HG03139 (cell line): Measurements from ENCODE around the gene CNTLN.
"Not testable (repeated sequence)": the region's sequence is repeated elsewhere in the genome, so short reads cannot be mapped to it uniquely, and the experiment has no call there.

Experiments used
- ATAC-seq: cut with Tn5 transposase; IDR thresholded peaks from one replicate; pipeline ENCODE4 v1.9.1; 2021; ENCODE audit not compliant: unreplicated experiment

The CNTLN gene

DNA sequence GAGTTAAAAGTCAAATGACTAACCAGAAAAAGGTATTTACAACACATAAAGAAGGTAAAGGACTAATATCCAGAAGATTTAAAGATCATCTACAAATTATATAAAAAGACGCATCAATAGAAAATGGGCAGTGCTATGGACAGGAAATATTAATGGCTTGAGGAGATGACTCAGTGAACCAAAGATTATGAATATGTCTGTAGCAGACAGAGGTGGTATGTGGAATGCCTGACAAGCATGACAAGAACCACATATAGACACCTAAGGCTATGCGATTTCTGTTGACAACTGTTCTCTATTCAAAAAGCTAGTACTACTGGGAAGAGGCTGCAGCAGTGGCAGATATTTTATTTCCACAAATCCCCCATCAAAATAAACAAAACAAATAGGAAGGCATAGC, 267.0 kb downstream of the CNTLN start:
- ATAC-seq = no peak

DNA sequence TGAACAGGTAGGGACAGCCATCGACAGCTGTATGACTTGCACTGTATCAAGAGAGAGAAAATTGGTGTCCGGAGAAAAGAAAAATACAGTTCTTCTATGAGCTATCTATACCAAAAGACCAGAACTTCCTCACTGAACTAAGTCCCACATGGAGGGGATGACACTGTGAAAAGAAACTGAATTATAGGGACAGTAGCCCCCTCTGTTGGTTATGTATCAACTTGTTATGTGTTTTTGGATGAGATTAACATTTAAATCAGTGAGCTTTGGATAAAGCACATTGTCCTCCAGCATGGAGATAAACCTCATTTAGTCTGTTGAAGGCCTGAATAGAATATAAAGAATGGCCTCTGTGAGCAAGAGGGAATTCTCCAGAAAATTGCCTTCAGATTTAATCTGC, 267.5 kb downstream of the CNTLN start:
- no peak for ATAC-seq

DNA sequence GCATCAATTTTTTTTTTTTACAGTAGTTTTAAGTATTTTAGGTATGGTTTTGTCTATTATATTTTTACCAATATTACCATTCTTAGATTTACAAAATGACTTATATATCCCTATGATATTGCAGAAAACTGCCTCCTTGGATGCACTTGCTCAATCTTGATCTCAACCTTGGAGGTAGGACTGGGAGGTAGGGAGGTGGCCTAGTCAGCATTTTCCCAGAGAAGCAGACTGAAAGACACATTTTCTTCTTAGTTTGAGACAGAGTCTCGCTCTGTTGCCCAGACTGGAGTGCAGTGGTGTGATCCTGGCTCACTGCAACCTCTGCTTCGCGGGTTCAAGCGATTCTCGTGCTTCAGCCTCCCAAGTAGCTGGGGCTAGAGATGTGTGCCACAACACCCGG, 268.7 kb downstream of the CNTLN start:
- ATAC-seq = no peak

DNA sequence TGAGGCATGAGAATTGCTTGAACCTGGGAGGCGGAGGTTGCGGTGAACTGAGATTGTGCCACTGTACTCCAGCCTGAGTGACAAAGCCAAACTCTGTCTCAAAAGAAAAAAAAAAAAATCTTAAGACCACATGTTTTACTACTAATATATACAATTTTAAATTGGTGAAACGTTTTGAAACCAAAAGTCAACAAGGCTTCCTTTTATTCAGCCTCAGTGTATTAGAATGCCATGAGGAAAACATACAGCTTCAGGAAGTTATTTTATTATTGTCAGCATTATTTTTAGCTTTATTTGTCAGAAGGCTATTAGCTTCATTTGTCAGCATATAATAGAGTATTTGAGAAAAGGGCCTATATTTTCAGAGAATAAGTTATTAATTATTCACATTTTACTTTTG, 280.1 kb downstream of the CNTLN start:
- no peak for ATAC-seq

DNA sequence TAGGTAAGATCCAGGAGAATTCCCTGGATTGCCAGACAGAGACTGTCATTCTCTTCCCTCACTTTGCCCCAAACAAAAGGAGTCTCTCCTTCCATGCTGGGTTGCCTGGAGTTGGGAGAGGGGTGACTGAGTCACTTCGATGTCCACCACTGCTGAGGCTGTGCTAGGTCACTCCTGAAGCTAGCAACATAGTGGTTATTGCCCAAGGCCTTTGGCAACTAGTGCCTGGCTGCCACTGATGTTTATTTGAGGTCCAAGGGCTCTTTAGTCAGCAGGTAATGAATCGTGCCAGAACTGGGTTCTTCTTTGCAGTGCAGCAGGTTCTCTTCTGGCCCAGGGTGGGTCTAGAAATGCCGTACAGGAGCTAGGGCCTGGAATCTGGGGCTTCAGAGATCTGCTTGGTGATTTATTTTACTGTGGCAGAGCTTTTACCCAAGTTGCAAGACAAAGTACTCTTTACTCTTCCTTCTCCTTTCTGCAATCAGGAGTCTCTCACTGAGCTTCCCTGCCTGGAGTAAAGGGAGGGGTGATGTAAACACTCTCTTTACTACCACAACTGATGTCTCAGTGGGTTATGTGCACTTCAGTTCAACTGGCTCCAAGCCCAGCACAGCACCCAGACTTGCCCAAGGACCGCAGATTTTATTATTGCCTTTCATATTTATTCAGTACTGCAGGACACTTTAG, 288.3 kb downstream of the CNTLN start:
- ATAC-seq = no peak

DNA sequence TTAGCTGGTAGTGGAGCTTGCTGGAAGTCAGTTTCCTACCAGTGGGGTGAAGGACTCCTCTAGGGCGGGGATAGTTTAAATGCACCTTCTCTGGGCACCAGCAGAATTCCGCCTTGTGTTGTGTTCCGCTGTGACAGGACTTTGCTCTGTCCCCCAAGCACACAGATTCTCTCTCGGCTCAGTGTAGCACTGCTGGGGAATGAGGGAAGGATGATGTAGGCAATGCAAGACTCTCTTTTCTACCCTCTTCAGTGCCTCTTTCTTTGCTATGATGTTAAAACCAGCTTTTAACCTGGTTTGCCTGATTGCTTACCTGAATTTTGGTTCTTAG, 288.8 kb downstream of the CNTLN start:
- ATAC-seq = no peak

DNA sequence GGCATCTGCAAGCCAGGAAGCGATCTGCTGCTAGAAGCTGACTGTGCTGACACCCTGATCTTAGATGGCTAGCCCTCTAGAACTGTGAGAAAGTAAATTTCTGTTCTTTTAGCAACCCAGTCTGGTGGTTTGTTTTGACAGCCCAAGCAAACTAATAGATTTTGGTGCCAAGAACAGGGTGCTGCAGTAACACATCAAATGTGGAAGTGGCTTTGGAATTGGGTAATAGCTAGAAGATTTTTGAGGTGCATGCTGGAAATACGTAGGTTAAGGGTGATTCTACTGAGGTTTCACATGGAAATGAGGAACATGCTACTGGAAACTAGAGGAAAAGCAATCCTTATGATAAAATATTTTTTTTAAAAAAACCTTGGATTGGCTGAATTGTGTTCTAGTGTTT, 290.5 kb downstream of the CNTLN start:
- ATAC-seq = no peak

DNA sequence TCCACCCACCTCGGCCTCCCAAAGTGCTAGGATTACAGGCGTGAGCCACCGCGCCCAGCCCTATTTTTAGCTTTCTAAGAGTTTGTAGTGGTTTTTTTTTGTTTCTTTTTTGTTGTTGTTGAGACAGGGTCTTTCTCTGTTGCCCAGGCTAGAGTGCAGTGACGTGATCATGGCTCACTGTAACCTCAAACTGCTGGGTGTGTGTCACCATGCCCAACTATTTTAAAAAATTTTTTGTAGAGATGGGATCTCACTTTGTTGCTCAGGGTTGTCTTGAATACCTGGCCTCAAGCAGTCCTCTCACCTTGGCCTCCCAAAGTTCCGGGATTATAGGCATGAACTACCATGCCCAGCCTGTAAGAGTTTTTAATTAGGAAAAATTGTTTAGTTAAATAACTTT, 298.7 kb downstream of the CNTLN start:
- ATAC-seq = no peak

DNA sequence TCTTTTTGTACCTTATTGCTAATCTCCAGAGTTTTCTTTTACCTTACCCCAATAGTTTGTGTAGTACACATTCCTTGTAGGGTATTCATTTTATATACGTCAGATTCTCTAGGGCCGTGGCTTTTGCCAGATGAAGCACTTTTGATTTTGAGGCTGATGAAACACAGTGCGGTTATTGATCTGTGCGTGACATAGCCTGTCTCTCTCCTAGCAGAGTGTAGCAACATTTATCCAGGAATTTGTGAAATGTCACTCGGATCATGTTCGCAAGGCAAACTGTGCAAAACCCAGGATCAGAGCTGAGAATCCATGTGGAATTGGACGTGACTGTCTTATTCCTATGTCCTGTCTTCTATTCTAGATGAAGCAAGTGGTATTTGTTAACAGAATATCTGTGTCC, 302.0 kb downstream of the CNTLN start:
- no peak for ATAC-seq

DNA sequence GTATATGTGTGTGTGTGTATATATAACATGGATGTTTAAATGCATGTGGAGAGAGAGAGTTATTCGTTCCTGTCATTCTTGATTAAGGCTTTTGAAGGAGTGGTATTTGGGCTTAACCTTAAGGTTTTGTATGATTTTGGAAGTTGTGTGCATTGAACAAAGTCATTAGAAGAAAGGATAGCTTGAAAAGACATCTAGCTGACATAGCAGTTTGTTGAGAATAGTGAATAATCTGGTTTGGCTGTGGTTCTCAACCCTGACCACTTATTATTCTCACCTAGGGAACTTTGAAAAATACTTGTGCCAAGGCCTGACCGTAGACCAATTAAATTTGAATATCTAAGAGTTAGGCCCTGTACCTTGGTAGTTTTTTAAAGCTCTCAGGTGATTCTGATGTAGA, 303.0 kb downstream of the CNTLN start:
- ATAC-seq = no peak

DNA sequence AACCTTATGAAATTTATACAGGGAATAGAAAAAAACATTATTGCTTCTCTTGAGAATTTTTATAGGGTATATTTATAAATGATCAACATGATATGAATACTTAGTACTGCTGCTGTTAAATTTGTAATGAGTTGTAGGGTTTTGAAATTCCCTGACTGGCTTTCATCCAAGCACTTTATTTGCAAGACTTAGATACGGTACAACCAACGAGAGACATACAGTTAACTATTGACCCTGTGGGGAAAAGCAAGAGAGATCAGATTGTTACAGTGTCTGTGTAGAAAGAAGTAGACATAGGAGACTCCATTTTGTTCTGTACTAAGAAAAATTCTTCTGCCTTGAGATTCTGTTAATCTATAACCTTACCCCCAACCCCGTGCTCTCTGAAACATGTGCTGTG, 310.3 kb downstream of the CNTLN start:
- not testable (repeated sequence) for ATAC-seq

DNA sequence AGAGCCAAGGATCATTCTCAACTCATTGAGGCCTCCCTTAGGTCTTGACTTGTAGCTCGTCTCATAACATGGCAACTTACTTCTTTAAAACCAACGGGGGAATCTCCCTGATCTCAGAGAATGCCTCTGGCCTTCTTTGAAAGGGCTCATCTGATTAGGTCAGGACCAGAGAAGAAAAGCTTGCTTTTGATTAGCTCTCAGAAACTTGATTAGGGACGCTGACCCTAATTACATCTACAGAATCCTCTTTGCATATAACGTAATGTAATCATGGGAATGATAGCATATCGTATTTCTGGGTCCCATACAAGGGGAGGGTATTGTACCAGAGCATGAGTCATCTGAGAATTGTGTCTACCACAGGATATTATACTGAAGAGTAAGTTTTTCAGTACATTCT, 318.9 kb downstream of the CNTLN start:
- no peak for ATAC-seq

DNA sequence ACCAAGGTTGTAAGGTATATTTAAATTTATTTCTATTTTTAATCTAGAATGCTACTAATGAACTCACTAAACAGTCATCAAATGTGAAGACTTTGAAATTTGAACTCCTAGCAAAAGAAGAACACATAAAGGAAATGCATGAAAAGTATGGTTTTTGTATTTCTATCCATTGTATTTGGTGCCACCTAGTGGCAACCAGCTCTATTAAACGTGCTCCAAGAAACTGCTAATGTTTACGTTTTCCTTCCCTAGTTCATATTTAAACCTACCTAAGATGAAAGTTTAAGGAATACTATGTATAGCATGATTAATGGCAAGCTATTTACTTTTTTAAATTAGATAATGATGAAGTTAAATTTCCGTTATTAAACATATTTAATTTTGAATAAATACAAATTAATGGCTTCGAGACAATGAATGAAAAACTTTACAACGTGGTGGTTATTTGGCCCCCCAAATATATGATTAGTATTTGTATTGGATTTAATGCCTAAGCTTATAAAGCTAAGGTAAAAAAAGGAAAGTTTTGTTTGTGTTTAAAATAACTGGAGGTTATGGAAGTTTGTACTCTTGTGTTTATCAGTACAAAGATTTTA, 328.1 kb downstream of the CNTLN start:
- no peak for ATAC-seq

DNA sequence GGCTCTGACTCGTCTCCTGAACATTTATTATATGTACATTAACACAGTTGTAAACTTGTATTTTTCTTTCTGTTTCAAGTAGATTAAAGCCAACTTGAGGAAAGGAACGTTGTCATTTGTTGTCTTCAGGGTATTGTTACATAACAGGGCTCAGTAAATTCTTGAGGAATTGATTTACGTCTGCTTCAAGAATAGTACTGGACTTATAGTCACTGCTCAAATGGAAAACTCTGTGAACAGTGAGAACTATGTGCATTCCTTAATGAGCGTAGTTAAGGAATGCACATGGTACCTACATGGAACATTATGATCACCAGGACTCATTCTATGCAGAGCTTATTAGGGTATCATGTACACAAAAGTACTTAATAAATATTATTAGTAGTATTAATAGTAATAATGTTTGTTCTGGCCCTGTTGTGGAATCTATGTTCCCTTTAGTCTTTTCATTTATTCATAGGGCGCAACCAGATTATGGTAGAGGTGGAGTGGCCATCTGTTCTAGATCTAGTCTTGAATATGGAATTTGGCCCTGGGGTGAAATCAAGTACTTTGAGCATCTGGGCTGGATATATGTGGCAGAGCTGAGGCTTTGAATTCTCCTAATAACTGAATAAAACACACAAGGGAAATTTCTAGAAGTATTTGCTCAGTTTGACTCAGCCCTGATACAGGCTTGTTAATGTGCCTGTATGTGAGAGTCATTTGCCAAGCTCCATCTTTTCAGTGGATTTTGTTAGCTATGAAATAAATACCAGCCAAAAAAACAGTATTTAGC, 335.4 kb downstream of the CNTLN start:
- no peak for ATAC-seq

DNA sequence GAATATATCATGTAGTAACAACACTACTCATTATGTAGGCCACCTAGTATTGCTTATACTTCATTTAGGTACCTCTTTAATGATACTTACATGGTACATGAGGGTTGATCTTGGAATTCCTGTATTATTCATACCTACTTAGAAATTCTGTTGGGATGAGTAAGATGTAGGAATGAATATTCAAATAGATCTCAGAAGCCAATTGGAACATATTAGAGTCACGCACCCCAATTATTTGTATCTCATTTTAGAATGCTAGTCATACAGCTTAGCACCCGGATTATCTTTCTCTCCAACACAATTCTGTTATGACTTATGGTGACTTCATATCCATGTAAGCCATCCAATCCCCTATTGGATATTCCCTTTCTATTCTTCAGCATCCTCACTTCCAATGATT, 337.3 kb downstream of the CNTLN start:
- no peak for ATAC-seq

DNA sequence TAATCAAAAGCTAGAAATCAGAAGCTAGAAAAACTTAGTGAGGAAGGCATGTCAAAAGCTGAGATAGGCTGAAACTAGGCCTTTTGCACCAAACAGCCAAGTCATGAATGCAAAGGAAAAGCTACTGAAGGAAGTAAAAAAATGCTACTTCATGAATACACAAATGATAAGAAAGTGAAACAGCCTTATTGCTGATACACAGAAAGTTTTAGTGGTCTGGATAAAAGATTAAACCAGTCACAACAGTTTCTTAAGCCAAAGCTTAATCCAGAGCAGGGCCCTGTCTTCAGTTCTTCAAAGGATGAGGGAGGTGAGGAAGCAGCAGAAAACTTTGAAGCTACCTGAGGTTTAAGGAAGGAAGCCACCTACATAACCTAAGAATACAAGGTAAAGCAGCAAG, 341.6 kb downstream of the CNTLN start:
- peak; percentile 60 for ATAC-seq

DNA sequence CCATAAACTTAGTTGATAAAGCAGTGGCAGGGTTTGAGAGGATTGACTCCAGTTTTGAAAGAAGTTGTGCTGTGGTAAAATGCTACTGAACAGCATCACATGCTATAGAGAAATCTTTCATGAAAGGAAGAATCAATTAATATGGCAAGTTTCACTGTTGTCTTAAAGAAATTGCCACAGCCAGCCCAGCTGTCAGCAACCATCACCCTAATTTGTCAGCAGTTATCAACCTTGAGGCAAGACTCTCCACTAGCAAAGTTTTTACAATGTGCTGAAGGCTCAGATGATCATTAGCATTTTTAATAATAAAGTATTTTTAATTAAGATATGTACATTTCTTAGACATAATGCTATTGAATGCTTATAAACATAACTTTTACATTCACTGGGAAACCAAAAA, 343.0 kb downstream of the CNTLN start:
- ATAC-seq = no peak

DNA sequence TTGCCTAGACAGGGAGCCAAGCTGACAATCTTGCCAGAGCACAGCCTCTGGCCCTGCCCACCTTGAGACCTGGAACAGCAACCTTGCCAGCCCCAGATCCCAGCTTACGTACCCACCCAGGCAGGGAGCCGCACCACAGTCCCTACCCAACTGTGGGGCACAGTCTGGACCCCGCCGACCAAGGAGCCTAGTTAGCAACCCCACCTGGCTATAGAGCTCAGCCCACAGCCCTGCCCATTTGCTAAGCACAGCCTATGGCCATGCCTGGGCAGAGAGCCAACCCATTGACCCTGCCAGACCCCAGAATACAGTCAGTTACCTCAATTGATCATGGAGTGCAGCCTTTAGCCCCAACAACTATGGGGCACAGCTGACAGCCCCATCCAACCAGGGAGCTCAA, 346.1 kb downstream of the CNTLN start:
- no peak for ATAC-seq

DNA sequence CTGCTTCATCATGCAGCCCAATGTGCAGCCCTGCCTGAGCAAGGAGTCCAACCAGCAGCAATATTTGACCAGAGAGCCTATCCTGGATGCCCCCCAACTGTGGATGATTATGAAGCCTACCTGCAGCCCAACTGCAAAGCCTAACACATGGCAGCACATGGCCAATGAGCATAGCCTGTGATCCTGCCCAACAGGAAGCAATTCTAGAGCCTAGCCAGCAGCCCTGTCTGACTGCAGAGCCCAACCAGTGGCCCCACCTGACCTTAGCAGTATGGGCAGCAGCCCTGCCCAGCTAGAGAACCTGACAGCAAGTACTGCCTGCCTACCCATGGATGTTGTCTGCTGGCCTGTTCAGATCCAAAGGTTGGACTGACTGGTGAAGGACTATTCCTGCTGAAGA, 346.7 kb downstream of the CNTLN start:
- no peak for ATAC-seq

DNA sequence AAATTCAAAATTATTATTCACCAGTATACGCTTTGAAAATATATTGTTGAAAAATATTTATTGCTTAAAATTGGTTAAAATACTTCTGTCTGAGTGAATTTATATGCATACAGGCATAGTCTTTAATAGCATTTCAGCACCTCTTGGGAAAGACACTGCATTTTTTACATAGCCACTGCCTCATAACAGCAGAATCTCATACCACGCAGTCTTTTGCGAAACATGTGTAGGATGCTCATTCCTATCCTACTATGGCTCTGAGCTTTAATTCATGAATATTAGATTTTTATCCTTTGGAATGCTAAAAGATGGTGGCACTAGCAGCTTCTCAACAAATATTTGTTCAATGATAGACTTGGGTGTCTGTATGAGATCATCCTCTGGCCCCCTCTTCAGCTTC, 350.1 kb downstream of the CNTLN start:
- no peak for ATAC-seq

DNA sequence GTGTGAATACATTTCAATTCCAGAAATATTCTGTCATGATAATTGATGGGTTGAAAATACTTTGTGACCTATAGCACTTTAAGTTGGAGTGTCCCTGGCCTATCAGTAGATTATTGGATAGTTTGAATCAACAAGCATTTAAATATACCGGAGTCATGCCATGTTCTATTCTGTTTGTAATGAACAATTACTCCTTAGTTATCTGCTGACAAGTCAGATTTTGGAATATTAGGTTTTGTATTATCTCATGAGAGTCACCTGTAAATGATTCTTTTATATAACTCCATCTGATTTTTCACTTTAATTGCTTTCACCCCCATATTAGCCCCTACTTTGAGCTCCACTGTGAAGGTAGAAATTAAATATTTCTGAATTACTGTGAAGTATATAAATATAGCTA, 351.6 kb downstream of the CNTLN start:
- no peak for ATAC-seq

DNA sequence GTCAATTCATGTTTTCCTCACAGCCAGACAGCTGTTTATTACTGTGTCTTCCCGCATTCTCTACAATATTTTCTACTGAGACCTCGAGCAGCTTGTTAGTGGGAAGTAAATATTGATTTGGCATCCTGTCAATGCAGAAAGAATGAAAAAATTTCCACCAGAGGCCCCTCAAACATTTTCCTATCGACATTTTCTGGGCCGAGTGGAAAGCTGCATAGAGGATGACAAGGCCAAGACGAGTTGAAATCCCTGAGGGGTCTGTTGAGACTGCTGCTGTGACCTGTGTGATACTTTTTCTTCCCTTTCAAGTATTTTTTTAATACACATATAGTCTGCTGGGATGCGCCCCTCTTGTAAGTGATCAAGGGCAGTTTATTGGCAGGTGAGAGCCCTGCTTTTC, 352.6 kb downstream of the CNTLN start:
- no peak for ATAC-seq

DNA sequence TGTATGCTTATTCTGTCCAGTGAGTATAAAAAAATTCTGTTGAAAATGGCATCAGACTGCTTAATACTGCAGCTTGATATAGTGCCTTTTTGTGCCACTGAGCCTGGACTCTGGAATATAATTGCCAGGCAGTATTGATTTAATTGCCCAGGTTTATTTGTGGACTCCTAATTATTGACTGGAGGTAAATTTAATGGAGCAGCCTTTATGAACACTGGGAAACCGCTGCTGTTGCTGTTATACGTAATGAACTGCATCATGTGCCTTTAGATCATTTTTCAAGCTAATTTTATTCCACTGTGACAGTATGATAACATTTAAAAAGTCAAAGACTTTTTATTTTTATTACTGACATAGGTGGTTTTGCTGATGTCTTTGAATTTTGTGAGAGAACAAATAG, 353.8 kb downstream of the CNTLN start:
- ATAC-seq = no peak
